ENCODE results near the gene ECEL1. TPM values are rescaled to one million over a fixed set of nuclear protein-coding genes. Genes with fewer than 3 reads are reported as not detected.

Gene ECEL1
- polyA plus RNA-seq, 1 donor from 2014 or later = not detected

DNA sequence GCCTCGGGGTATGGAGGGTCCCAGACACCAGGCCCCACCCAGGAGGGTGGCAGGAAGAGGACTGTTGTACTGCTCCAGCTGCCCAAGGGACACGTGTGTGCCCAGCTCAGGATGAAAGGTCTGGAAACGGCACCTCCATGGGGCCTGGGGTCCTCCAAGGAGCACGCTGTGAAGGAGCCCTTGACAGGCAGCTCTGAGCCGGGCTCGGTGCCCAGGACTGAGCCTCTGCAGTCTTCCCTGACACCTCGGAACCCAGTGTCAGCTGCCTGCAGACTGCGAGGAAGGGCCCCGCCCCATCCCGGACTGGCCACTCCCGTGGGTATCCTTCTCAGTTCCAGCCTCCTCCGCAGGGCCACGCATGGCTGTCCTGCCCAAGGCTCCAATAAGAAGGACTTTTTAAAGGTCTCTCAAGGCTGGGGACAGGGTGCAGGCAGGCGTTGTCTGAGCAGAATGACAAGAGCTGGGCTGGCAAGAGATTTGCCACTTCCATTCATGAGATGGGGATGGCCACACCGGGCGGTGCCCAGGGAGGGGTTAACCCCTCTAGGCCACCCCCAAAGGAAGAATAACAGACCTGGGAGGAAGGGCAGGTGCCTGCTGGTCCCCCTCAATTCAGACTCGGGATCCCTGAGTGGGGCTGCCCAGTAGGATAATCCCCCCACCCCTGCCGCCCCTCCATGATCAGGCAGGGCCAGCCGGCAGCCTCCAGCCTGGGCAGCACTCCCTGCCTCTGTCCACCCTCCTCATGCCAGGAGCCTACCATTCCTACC lies 8.9 kb downstream of the ECEL1 start:
- Mint-ChIP-seq H3K36me3 (peaks cover 1% of the 10 kb centered on the region), H3K27me3 (peaks cover 11% of the 10 kb centered on the region), H3K9me3 (peaks cover 0 to 3% (median 0%) of the 10 kb centered on the region in 3 donors), H3K4me3 (no peak overlapping the region), H3K4me1 (no peaks in the 10 kb centered on the region), H3K27ac (no peak overlapping the region)

DNA sequence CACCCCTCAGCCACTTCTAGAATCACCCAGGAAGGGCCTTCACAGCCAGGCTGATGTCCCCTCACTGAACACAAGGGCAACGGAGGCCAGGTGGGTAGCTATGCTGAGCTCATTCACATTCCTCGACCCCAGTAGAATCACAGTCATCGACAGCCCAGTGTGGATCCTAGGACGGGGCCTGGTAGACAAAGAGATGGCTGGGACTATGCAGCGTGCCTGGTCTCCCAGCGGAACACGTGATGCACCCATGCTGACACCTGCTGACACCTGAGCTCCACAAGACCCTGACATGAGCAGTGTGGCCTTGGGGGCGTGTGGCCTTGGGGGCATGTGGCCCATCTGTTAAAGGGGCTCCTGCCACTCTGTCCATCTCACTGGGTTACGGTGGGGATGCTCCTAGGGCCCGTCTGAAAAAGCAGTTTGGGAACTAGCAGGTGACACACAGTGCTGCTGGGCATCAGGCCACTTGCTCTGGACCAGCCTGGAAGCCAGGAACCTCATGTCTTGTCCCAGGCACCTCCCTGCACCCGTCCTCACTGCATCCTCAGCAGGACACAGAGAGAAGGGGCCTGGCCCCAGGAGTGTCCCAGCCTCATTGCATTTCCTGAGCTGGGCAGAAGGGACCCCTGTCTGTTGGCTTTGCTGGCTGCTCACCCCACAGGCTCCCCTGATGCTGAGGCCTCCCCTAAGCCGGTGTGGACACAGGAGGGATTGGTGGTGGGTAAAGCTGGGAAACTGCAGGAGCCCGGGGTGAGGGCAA lies 9.7 kb downstream of the ECEL1 start:
- no peak overlapping the region for H3K4me3 Mint-ChIP-seq

DNA sequence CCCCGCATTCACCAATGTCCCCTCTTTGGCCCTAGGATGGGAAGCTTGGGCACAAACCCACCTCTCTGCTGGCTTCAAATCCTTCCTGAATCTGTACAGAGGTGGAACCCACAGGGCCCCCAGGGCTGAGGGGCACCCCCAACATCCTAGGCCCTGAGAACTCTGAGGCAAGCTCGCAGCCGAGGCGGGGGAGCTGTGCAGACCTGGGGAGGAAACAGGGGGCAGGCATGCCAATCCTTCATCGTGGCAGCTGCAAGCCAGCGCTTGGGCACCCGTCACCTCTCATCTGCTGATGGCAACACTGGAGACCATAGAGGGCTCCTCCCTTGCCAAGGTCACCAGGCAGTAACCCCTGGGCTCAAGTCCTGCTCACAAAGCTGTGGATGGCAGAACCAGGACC lies 10.8 kb downstream of the ECEL1 start:
- H3K9me3 Mint-ChIP-seq = peaks cover 6 to 14% (median 10%) of the 10 kb centered on the region in 3 donors
- H3K4me1 Mint-ChIP-seq = no peaks in the 10 kb centered on the region
- H3K4me3 Mint-ChIP-seq = no peak overlapping the region
- H3K27me3 Mint-ChIP-seq = peaks cover 20% of the 10 kb centered on the region
- no peak overlapping the region for H3K27ac Mint-ChIP-seq
- no peaks in the 10 kb centered on the region for H3K36me3 Mint-ChIP-seq

More for the DNA sequence above, 9.7 kb downstream of the ECEL1 start:
- H3K27ac Mint-ChIP-seq = no peak overlapping the region
- H3K36me3 Mint-ChIP-seq = peaks cover 1% of the 10 kb centered on the region
- peaks cover 0 to 4% (median 3%) of the 10 kb centered on the region in 3 donors for H3K9me3 Mint-ChIP-seq
- H3K4me1 Mint-ChIP-seq = no peaks in the 10 kb centered on the region
- peaks cover 15% of the 10 kb centered on the region for H3K27me3 Mint-ChIP-seq

- Mint-ChIP-seq H3K4me1 (no peaks in the 10 kb centered on the region), H3K9me3 (peaks cover 8 to 19% (median 10%) of the 10 kb centered on the region in 3 donors), H3K27ac (no peak overlapping the region), H3K27me3 (peaks cover 20% of the 10 kb centered on the region), H3K4me3 (no peak overlapping the region), H3K36me3 (no peaks in the 10 kb centered on the region)
These were observed 11.6 kb downstream of the ECEL1 start for GRCh38 chr2:232476045-232476444.

DNA sequence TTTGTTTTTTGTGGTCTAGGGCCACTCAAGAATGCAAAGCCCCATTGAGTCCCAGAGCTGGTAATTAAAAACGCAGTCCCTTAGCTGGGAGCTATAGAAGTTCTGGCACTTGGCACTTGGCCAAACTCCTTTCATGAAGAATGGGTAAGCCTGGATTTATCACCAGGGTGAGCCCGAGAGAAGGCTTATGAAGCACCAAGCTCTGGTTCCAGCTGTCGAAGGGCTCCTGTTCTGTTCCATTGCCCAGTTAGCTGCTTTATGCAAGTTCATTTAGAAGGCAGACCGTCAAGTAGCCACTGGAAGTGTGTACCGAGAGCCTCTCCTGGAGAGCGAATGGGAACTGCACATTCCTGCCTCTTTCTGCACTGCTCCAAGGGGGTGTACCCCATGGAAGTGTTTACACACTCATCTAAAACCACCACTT lies 14.2 kb downstream of the ECEL1 start:
- peaks cover 24% of the 10 kb centered on the region for H3K27me3 Mint-ChIP-seq
- peaks cover 8 to 19% (median 14%) of the 10 kb centered on the region in 3 donors for H3K9me3 Mint-ChIP-seq
- no peak overlapping the region for H3K4me3 Mint-ChIP-seq
- H3K4me1 Mint-ChIP-seq = no peaks in the 10 kb centered on the region
- H3K27ac Mint-ChIP-seq = no peak overlapping the region
- no peaks in the 10 kb centered on the region for H3K36me3 Mint-ChIP-seq

DNA sequence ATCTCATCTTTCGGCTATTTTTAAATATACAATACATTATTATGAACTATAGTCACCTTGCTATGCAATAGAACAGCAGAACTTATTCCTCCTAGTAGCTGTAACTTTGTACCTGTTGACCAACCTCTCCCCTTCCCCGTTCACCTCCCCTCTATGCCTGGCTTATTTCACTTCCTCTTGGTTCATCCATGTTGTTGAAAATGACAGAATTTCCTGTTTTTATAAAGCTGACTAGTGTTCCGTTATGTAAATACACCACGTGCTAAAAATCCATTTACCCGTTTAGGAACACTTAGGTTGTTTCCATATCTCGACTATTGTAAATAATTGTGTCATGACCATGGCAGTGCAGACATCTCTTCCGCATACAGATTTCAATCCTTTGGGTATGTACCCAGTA lies 21.4 kb downstream of the ECEL1 start:
- H3K27me3 Mint-ChIP-seq = peaks cover 5% of the 10 kb centered on the region
- H3K27ac Mint-ChIP-seq = peak overlapping the region in 1 of 3 donors; percentile 60
- H3K36me3 Mint-ChIP-seq = no peaks in the 10 kb centered on the region
- peaks cover 7 to 11% (median 10%) of the 10 kb centered on the region in 3 donors for H3K4me1 Mint-ChIP-seq
- H3K9me3 Mint-ChIP-seq = peaks cover 0 to 11% (median 11%) of the 10 kb centered on the region in 3 donors
- no peak overlapping the region for H3K4me3 Mint-ChIP-seq

- Mint-ChIP-seq H3K4me1 (peaks cover 7 to 11% (median 10%) of the 10 kb centered on the region in 3 donors), H3K9me3 (peaks cover 0 to 11% (median 11%) of the 10 kb centered on the region in 3 donors), H3K27me3 (peaks cover 2% of the 10 kb centered on the region)
These were observed 22.6 kb downstream of the ECEL1 start for GRCh38 chr2:232465061-232465460.

DNA sequence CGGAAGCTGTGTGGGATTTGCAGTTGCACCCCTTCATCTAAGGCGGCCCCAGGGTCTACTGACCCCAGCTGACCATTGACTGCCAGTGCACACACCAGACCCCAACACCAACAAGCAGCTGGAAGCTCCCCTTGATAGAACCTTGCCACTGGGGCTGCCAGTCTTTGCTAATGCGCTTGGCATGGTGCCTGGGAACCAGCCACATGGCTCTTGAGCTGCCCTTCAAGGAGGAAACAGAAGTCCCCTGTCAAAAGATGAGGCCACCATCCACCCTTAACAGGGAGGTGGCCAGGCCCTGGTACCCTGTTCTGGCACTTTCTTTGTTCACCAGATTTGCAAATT lies 23.1 kb downstream of the ECEL1 start:
- Mint-ChIP-seq H3K27ac (peak overlapping the region in 1 of 3 donors; percentile 39), H3K4me3 (no peak overlapping the region), H3K4me1 (peaks cover 7 to 11% (median 10%) of the 10 kb centered on the region in 3 donors), H3K9me3 (peaks cover 0 to 11% (median 10%) of the 10 kb centered on the region in 3 donors), H3K36me3 (no peaks in the 10 kb centered on the region), H3K27me3 (peaks cover 7% of the 10 kb centered on the region)

More at GRCh38 chr2:232465061-232465460, 22.6 kb downstream of the ECEL1 start:
- Mint-ChIP-seq H3K4me3 (no peak overlapping the region), H3K27ac (no peak overlapping the region), H3K36me3 (no peaks in the 10 kb centered on the region)

GRCh38 chr2:232463701-232464543 lies 23.7 kb downstream of the ECEL1 start:
- no peaks in the 10 kb centered on the region for H3K36me3 Mint-ChIP-seq
- H3K27me3 Mint-ChIP-seq = peaks cover 10% of the 10 kb centered on the region
- H3K9me3 Mint-ChIP-seq = peaks cover 0 to 11% (median 7%) of the 10 kb centered on the region in 3 donors
- H3K27ac Mint-ChIP-seq = peak overlapping the region in 1 of 3 donors; percentile 39
- peaks cover 7 to 11% (median 10%) of the 10 kb centered on the region in 3 donors for H3K4me1 Mint-ChIP-seq
- H3K4me3 Mint-ChIP-seq = no peak overlapping the region

GRCh38 chr2:232460171-232460570 lies 27.5 kb downstream of the ECEL1 start:
- Mint-ChIP-seq H3K9me3 (no peaks in the 10 kb centered on the region), H3K4me3 (no peak overlapping the region), H3K27ac (no peak overlapping the region), H3K4me1 (no peaks in the 10 kb centered on the region), H3K36me3 (no peaks in the 10 kb centered on the region), H3K27me3 (peaks cover 13% of the 10 kb centered on the region)

- H3K4me1 Mint-ChIP-seq = no peaks in the 10 kb centered on the region
These were observed 28.1 kb downstream of the ECEL1 start for GRCh38 chr2:232459419-232460035.

DNA sequence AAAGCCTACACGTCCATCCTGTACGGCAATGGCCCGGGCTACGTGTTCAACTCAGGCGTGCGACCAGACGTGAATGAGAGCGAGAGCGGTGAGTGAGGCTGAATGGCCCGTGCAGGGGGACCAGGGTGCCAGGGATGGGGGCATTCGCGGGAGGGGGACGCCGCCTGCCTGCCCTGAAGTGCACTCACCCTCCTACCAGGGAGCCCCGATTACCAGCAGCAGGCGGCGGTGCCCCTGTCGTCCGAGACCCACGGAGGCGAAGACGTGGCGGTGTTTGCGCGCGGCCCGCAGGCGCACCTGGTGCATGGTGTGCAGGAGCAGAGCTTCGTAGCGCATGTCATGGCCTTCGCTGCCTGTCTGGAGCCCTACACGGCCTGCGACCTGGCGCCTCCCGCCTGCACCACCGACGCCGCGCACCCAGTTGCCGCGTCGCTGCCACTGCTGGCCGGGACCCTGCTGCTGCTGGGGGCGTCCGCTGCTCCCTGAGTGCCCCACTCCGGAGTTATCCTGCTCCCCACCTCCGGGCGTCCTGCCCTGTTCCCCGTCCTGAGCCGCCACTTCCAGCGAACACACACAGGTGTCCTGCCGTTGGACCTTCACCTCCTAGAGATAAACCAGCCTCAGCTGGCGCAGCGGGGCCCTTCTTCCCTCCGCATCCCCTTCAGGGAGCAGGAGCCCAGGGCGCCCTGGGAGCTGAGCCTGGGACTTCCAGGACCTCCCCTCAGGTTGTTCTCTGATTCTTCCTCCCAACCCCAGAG lies 28.8 kb downstream of the ECEL1 start:
- Mint-ChIP-seq H3K4me3 (no peak overlapping the region), H3K9me3 (no peaks in the 10 kb centered on the region), H3K27me3 (peaks cover 13% of the 10 kb centered on the region), H3K27ac (peak overlapping the region in 1 of 3 donors; percentile 80), H3K4me1 (no peaks in the 10 kb centered on the region), H3K36me3 (no peaks in the 10 kb centered on the region)

More at GRCh38 chr2:232459419-232460035, 28.1 kb downstream of the ECEL1 start:
- Mint-ChIP-seq H3K36me3 (no peaks in the 10 kb centered on the region), H3K4me3 (no peak overlapping the region), H3K27ac (no peak overlapping the region), H3K9me3 (no peaks in the 10 kb centered on the region), H3K27me3 (peaks cover 13% of the 10 kb centered on the region)

GRCh38 chr2:232458051-232458660 lies 29.5 kb downstream of the ECEL1 start:
- no peaks in the 10 kb centered on the region for H3K36me3 Mint-ChIP-seq

More at GRCh38 chr2:232458051-232458660, 29.5 kb downstream of the ECEL1 start:
- Mint-ChIP-seq H3K4me1 (no peaks in the 10 kb centered on the region), H3K27me3 (peaks cover 13% of the 10 kb centered on the region), H3K27ac (peak overlapping the region in 1 of 3 donors; percentile 80), H3K4me3 (no peak overlapping the region), H3K9me3 (no peaks in the 10 kb centered on the region)

Data from IgD-negative memory B cell (primary cell).